HG02642 (cell line): ENCODE data around the gene SLC28A1.

Experiments used
- ATAC-seq: cut with Tn5 transposase; IDR thresholded peaks from one replicate; pipeline ENCODE4 v1.9.1; 2021; ENCODE audit warnings: mild to moderate bottlenecking; ENCODE audit not compliant: unreplicated experiment, poor library complexity

The SLC28A1 gene

DNA sequence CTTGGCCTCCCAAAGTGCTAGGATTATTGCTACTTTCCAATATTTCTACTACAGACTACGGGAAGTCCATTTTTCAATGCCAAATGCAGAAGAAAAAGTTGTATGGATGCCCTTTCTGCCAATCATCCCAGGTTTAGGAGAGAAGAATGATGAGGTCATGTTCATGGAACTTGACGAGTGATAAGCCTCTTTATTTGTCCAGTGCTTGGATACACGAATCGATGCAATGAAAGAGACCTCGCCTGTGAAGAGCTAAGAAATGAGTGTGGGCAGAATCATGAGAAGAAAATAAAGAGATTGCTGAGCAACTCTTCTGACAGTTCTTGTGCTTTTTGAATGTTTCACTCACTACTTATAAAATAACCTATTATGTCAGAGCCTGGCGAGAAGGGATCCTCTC, 996 bp upstream of the SLC28A1 start:
- no peak for ATAC-seq

DNA sequence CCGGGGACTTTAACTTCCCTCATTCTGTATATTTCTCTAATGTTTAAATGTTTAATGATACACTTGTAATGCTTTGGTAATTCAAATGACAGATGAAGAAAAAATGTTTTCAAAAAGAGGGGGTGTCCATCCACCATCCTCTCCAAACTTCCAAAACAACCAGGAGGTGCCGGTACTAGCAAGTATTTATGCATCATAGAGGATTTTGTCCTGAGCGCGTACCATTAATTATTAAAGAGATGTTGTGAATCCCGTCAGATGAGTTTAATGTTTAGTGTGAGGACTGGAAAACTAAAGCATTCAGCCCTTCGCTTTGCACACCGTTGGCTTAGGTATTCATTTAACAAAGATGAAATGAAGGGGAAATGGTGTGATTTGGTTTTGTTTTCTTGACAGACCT, 1.3 kb downstream of the SLC28A1 start:
- no peak for ATAC-seq

DNA sequence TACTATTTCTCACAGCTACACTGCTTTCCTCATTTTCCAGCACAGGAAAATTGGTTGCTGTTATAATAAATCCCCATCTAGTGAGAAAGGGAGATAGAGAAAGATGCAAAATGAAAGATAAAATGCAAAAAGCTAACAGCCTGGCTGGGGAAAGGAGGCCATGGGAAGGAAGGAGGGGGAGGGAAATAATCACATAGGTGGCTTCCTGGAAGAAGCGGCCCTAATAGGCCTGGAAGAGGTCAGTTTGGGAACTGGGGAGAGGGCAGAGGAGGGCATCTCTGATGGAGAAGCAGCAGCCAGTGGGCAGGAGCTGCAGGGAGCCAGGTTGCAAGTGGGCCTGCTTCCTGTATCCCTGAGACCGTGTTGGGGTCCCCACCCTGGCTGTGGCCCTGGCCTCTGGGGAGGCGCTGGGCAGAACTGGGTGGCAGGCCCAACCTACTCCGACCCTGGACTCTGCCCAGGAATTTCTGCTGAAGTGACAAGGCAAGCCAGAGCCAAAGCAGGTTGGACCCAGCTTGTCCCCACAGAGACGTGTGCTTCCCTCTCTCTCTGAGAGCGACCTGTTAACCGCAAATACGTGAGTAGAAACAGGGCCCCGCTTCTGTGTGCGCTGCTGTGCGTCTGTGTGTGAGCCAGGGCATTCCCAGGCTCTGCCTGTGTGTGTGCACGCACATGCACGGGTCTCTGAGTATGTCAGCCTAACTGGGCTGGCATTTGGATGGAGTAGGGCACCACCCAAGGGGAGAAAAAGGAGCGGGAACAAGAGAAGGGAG, 1.9 kb downstream of the SLC28A1 start:
- ATAC-seq = no peak

DNA sequence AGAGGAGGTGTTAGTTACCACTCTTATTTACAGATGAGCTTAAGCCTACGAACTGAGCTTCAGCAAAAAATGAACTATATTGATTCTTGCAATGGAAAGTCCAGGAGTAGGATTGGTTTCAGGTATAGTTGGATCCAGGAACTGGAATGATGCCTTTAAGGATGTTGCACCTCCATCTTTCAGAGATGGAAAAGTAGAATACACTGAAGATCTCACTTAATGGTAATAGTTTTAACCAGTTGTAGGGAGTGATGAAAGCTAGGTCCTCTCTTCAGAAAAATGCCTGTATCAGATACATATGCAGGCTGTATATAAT, 2.5 kb downstream of the SLC28A1 start:
- ATAC-seq = no peak

DNA sequence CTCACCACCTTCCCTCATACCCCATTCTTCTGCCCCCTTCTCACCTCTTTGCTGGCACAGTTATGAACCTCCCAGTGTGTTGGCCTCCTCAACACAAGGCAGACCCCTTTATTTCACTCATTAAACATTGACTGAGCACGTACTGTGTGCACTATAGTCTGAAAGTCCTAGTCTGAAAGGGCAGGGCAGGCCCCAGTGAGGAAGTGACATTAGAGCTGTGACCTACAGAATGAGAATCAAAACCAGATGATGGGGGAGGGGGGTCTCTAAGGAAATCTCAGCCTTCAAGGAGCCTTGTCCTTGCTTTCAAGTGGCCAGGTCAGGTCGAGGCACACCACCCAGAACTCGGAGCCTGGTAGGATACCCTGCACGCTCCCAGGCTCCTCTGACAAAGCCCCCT, 3.5 kb downstream of the SLC28A1 start:
- ATAC-seq = no peak

DNA sequence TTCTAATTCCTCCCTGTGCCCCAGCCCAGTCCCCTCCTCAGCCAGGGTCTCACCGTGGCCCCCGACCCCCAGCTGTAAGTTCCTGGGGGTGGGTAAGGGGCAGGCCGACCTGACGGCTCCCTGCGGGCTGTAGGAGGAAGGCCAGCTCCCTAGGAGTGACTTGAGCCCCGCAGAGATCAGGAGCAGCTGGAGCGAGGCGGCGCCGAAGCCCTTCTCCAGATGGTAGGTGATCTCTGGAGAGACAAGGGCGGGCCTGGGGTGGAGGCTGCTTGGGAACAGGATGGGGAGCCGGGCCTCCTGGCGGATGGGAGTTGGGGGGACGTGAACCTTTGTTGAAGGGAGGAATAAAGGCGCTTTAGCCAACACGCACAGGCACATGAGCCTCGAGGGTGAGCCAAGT, 4.2 kb downstream of the SLC28A1 start:
- ATAC-seq = no peak

DNA sequence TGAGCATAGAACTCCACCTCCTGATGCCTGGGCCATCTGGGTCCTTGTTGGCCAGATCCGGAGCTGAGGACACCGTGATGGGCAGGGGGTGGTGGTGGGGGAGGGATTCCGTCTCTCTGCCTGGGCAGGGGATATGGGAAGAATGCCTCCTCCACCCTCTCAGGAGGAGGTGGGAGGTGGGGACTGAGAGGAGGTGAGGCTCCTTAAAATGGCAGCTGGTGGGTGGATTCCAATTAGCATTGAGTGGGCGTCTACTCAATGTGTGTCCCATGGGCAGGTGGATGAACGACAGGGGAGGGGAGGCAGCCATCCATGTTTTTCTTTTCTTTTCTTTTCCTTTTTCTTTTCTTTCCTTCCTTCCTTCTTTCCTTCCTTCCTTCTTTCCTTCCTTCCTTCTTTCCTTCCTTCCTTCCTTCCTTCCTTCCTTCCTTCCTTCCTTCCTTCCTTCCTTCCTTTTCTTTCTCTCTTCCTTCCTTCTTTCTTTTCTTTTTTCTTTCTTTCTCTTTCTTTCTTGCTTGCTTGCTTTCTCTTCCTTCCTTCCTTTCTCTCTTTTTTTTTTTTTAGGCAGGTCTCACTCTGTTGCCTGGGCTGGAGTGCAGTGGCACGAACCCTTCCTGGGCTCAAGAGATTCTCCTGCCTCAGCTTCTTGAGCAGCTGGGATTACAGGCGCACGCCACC, 5.0 kb downstream of the SLC28A1 start:
- ATAC-seq = no peak

DNA sequence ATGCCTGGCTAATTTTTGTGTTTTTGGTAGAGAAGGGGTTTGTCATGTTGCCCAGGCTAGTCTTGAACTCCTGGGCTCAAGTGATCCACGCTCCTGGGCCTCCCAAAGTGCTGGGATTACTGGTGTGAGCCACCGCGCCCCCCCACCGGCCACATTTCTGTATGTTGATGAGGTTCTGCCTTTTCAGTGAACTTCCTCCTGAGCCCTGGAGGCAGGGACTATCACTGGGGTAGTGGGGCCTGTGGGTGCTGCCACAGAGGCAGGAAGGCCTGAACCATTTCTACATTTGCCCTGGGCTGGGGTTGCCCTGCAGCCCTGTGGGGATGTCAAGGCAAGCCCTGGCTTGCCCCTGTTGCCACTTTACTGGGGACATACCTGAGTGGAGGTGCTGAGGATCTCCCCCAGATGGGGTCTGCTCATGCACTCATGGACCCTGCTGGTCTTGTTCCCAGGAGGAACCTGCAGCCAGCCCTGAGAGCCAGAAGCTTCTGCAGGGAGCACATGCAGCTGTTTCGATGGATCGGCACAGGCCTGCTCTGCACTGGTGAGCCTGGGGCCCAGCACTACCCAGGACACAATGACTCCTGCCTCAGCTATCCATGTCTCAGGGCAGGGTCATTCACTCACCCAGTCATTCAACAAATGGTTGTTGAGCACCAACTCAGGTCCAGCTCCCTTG, 5.7 kb downstream of the SLC28A1 start:
- no peak for ATAC-seq

DNA sequence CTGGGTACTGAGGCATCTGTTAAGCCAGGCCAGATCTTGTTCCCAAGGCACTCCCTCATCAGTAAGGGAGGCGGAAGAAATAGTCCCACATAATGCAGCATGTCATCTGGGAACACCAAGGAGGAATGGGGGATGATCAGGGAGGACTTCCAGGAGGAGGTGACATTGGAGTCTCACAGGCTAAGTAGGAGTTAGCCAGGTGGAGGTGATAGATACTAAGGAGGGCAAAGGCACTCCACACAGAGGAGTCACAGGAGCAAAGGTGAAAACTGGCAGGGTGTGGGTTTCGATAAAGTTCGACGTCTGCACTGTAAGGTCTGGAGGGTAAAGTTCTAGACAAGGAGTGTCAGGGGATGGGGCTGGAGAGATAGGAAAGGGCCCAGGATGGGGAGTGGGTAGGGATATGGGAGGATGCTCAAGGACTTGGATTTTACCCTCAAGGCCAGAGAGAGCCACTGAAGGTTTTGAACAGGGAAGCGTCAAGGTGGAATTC, 6.3 kb downstream of the SLC28A1 start:
- no peak for ATAC-seq

DNA sequence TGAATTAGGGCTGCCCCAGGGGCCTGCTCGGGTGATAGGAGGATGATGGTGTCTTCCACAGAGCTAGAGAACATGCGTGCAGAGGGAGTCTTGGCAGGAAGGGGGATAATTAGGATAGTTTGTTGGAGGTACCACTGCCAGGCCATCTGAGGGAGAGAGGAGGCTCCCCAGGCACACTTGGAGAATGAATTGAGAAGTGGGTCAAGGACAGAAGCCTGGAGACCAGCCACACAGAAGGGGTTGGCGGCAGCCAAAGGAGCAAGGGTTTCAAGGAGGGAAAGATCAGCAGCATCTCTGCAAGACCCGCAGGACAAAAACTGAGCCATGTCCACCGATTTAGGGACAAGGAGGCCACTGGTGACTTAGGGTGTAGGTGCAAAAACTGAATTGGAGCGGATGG, 6.9 kb downstream of the SLC28A1 start:
- no peak for ATAC-seq

DNA sequence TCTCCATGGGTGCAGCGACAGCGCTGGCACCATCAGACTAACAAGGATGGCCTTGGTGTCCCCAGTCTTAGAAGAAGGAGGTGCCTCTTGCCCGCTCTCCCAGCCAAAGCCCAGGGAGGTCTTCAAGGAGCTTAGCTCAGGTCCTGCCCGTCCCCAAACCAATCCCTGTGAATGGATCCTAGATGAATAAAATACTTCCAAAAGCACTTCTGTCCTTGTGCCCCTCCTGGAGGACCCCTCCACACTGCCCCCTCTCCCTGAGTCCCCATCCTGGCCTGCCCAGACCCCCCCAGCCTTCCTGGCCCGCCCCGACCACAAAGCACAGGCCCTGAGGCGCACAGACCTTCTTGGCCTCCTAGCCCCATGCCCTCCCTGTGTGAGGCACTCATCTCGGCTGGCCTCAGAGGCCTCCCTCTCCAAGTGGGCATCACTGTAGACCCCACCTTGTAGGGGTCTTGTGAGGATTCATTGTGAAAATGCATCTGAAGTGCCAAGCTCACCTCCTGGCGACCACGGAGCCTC, 8.4 kb downstream of the SLC28A1 start:
- no peak for ATAC-seq

DNA sequence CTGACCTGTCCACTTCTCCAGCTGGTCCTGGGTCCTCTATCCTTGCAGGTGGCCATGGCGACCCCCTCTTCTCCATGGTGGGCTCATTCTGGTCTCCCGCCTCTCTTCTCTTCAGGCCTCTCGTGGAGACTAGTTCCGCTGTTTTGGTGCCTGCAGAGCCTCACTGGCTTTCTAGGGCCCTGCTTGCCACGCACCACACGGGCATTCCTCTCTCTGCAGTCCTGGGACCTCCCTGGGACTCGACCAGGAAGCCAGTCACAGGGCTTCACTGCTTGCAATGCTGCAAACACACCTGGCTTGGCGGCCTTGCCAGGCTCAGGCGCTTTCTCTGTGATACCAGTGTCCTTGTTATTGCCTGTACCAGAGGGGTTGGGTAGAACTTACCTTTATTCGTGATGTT, 9.1 kb downstream of the SLC28A1 start:
- no peak for ATAC-seq

DNA sequence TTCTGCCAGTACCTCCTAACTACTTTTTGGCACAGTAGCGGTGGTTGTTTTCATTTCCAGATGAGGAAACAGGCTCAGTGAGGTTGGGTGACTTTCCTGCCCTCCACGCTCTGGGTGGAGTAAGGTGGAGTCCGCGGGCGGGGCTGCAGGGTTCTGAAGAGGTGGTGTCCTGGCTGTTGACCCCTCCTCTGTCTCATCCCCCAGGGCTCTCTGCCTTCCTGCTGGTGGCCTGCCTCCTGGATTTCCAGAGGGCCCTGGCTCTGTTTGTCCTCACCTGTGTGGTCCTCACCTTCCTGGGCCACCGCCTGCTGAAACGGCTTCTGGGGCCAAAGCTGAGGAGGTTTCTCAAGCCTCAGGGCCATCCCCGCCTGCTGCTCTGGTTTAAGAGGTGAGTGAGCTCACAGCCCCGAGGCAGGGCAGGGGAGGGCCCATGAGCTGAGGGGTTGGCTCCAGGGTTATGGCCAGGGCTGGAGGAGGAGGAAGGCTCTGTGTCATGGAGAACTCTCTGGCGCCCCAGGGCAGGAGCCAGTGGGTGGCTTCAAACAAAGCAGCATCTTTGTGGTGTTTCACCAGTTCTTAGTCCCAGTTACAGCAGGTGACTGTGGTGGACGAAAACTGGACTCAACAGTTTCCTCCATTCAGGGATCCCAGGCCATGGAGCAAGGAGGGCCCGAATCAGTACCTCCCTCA, 10.4 kb downstream of the SLC28A1 start:
- no peak for ATAC-seq

DNA sequence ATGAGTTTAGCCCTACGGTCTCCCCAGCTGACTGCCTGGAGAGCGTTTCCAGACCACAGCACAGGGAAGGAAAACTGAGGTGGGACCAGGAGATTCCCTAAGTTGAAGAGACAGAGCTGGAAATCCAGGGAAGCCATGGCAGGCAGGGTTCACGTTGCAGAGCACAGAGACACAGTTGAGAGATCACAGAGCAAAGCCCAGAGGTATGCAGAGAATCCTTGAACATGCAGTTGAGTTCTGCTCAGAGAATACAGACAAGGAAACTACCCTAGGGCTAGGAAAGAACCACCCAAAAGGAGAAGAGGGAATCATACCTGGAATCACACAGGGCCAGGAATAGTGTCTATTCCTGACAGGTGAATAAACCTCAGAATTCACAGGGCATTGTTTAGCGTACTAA, 14.3 kb downstream of the SLC28A1 start:
- ATAC-seq = no peak

DNA sequence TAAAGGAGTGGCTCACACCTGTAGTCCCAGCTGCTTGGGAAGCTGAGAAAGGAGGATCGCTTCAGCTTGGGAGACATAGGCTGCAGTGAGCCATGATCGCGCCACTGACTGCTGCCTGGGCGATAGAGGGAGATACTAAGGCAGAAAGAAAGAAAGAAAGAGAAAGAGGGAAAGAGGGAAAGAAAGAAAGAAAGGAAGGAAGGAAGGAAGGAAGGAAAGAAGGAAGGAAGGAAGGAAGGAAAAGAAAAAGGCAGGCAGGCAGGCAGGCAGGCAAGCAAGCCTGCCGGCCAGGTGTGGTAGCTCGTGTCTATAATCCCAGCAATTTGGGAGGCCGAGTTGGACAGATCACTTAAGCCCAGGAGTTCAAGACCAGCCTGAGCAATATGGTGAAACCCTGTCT, 15.3 kb downstream of the SLC28A1 start:
- no peak for ATAC-seq

DNA sequence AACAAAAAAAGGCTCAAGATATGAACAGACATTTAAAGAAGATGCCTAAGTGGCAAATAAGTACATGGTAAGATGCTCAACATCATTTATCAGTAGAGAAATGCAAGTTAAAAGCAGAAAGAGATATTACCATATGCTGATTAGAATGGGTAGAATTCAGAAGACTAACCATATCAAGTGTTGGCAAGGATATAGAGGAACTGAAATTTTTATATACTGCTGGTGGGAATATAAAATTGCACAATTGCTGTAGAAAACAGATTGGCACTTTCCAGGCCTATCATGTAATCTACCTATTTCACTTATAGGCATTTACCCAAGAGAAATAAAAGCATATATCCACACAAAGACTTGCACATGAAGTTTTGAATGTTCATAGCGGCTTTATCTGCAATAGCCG, 17.1 kb downstream of the SLC28A1 start:
- ATAC-seq = no peak

DNA sequence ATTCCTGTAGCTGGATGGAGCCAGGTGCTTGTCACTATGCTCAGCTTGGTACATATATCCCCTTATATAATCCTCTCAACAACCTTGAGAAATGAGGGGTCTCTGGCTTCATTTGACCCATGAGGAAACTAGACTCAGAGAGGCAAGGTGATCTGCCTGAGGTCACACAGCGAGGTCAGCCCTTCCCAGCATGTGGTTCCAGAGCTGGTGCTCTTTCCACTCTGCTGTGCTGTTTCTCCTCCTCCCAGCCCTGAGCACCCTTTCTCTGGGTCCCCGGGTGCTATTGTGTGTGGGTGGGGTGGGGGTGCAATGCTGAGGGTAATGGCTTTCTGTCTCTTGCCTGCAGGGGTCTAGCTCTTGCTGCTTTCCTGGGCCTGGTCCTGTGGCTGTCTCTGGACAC, 19.3 kb downstream of the SLC28A1 start:
- ATAC-seq = no peak

DNA sequence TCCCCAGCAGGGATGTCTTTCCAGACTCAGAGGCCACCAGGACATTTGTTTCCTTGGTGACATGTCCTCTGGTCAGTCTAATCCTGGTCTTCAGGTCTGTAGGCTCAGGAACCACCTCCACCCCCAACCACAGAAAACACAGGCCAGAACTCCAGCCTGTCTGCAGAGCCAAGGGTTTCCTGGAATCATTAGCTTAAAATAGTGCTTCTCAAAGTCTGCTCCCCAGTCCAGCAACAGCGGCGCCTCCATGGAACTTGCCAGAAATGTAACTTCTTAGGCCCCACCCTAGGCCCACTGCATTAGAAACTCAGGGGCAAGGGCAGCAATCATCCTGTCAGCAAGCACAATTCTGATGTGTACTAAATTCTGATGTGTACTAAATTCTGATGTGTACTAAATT, 20.0 kb downstream of the SLC28A1 start:
- no peak for ATAC-seq

DNA sequence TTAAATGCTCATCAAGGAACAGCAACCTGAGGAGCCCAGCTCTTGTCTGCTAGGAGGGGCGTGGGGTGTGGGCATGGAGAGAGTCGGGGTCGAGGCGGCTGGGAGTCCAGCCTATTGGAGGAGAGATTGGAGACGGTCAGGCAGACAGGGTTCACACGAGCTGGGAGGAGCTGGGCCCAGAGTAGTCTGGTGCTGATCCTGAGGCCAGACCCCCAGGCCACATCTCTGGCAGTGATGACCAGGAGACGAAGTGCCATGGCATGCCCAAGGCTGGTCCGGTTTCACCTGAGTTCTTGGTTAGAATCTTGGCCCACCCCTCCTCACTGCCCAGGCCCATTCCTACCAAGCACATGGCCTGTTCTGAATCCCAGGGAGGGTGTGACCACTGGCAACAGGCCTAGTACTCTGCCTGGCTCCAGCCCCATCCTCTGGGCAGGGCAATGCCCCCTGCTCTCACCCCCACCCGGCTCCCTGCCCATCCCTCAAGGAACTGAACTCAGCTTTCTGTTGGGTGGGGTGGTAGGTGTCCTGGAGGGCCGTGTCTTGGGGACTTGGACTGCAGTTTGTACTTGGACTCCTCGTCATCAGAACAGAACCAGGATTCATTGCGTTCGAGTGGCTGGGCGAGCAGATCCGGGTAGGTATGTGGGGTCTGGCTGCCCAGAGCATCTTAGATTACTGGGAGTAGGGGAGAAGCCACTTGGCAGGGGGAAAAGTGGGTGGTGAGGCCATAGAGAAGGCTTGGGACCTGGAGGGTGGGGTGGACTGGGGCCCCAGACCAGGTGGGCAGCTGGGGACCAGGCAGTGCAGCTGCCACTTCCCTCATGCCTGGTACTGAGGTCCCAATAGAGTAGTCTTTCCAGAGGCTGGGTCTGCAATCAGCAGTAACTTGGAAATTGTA, 20.8 kb downstream of the SLC28A1 start:
- ATAC-seq = no peak

DNA sequence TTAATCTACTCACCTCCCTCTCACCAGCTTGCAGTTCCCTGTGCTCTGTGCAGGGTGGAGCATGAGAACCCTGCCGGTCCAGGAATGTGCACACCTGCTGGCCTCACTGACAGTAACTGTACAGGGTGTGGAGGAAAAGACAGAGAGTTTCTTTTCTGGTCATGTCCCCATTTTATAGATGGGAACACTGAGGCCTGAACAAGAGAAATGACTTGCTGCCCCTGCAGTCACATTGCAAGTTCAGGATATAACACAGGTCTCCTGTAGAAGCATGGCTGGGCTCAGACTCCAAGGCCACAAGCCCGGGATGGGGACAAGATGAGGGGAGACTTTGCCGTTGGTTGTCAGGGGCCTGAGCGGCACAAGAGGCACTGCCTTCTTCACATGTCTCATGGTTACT, 23.3 kb downstream of the SLC28A1 start:
- no peak for ATAC-seq
